Breast epithelium (tissue), 3 donors: ENCODE data around the gene FGD2.

Experiments used
- POLR2A ChIP-seq: fragments of 450-650 bp; IDR thresholded peaks from one replicate; pipeline ENCODE4 v1.6.1; 2016; ENCODE audit warnings: antibody characterized with exemption, mild to moderate bottlenecking, moderate library complexity
- TF ChIP-seq, protein P1 (sequence below), 3 donors: fragments of 450-650 bp; IDR thresholded peaks; one replicate each; pipeline ENCODE4 v1.5.1; 2016 to 2017; ENCODE audit warnings: antibody characterized with exemption in 3 of 3, mild to moderate bottlenecking in 3 of 3, moderate library complexity in 3 of 3

DNA sequence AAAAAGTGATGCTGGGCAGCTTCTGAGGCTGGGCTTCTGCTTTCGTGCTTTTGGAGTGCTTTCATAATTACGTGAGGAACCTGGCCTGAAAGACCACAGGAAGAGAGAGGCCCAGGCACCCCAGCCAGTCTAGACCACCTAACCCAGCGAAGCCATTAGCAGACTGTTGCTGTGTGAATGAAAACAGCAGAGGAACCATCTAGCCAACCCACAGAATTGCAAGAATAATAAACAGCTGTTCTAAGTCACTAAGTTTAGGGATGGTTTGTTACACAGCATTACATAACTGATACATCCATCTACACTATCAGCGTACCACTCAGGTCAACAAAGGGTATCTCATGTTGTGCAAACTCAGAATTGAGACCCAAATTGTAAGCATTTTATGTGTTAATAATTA is 34.5 kb downstream of the FGD2 start:
- TF ChIP-seq, protein P1, sequence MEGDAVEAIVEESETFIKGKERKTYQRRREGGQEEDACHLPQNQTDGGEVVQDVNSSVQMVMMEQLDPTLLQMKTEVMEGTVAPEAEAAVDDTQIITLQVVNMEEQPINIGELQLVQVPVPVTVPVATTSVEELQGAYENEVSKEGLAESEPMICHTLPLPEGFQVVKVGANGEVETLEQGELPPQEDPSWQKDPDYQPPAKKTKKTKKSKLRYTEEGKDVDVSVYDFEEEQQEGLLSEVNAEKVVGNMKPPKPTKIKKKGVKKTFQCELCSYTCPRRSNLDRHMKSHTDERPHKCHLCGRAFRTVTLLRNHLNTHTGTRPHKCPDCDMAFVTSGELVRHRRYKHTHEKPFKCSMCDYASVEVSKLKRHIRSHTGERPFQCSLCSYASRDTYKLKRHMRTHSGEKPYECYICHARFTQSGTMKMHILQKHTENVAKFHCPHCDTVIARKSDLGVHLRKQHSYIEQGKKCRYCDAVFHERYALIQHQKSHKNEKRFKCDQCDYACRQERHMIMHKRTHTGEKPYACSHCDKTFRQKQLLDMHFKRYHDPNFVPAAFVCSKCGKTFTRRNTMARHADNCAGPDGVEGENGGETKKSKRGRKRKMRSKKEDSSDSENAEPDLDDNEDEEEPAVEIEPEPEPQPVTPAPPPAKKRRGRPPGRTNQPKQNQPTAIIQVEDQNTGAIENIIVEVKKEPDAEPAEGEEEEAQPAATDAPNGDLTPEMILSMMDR (IDR thresholded peaks at IDR 0.05): no peak
- TF ChIP-seq POLR2A: no peak
